AG04449 (cell line): ENCODE measurements around the gene MEGF8.

Experiments
- CTCF ChIA-PET: fragments of 350-600 bp; formaldehyde crosslinking; extraction: SDS; loops from one replicate; lab custom pipeline; 2021; ENCODE audit warnings: antibody characterized with exemption; lab: Yijun Ruan, JAX
- POLR2A ChIA-PET: fragments of 400-600, 350-600 bp; formaldehyde crosslinking; extraction: SDS; loops from one replicate; lab custom pipeline; 2020; ENCODE audit warnings: antibody characterized with exemption, inconsistent platforms; lab: Yijun Ruan, JAX
- DNase-seq: peaks from one replicate; pipeline ENCODE4 v3.0.0-alpha.2; 2010; ENCODE audit warnings: low read depth, low spot score
- H3K4me3 ChIP-seq: 2 replicates; pipeline ENCODE4 v1.5.1; 2011; ENCODE audit warnings: low read depth, mild to moderate bottlenecking, control low read depth, low read length
- CTCF ChIP-seq: IDR thresholded peaks from one replicate; pipeline ENCODE4 v1.5.1; 2011; ENCODE audit warnings: mild to moderate bottlenecking, moderate library complexity, low read length, control low read depth, inconsistent platforms; ENCODE audit not compliant: insufficient read depth; ENCODE audit errors: missing control alignments

MEGF8 gene

GRCh38 chr19:42295342-42295741 lies 30.1 kb upstream of the MEGF8 start:
- DNase-seq: no peak
- no peak overlapping the region for H3K4me3 ChIP-seq
- ChIA-PET CTCF (interaction anchor here (0.9 to 14.2 kb wide), 9 partner anchors 9 to 187 kb away, joined by 3 to 258 read pairs (median 5); partner anchors contain the start of gene GSK3A), POLR2A (interaction anchor here (1.1 kb wide), 2 partner anchors 10 to 49 kb away, joined by 4 to 5 read pairs; no protein-coding TSS in a partner anchor)
- no peak for TF ChIP-seq CTCF

GRCh38 chr19:42295831-42296525 lies 29.5 kb upstream of the MEGF8 start:
- peak; percentile 98 for TF ChIP-seq CTCF
- no peak overlapping the region for H3K4me3 ChIP-seq
- ChIA-PET CTCF (interaction anchor here (0.6 to 14.2 kb wide), 22 partner anchors 8 to 209 kb away, joined by 3 to 258 read pairs (median 4); partner anchors contain the start of genes GSK3A, POU2F2 and TMEM145), POLR2A (interaction anchor here (1.0 to 1.1 kb wide), 2 partner anchors 50 kb away, joined by 5 to 6 read pairs; no protein-coding TSS in a partner anchor)
- DNase-seq: no peak

GRCh38 chr19:42297039-42297438 lies 28.4 kb upstream of the MEGF8 start:
- DNase-seq: no peak
- H3K4me3 ChIP-seq: no peak overlapping the region
- TF ChIP-seq CTCF: no peak
- ChIA-PET POLR2A (interaction anchor here (1.0 kb wide), 1 partner anchor 51 kb away, joined by 6 read pairs; no protein-coding TSS in a partner anchor), CTCF (interaction anchor here (0.8 to 14.2 kb wide), 14 partner anchors 9 to 210 kb away, joined by 3 to 258 read pairs (median 4); partner anchors contain the start of genes GSK3A and TMEM145)

- ChIA-PET CTCF (interaction anchor here (1.0 to 1.5 kb wide), 4 partner anchors 9 to 20 kb away, joined by 3 to 4 read pairs (median 4); no protein-coding TSS in a partner anchor), POLR2A (interaction anchor here (1.0 kb wide), 1 partner anchor 56 kb away, joined by 4 read pairs; no protein-coding TSS in a partner anchor)
- no peak for DNase-seq
- TF ChIP-seq CTCF: no peak
- peak within 1 kb of the TSS; percentile 80 for H3K4me3 ChIP-seq
These were observed 23.7 kb upstream of the MEGF8 start, which contains the start of gene PRR19 for GRCh38 chr19:42301646-42302203. Gene PRR19 (plus strand): TSS chr19:42302132. CDS start chr19:42309585, 7,453 bp downstream.

- no peak for TF ChIP-seq CTCF
- CTCF ChIA-PET: interaction anchor here (1.3 kb wide), 1 partner anchor 11 kb away, joined by 3 read pairs; no protein-coding TSS in a partner anchor
- H3K4me3 ChIP-seq: peak overlapping the region; percentile 80
- POLR2A ChIA-PET: interaction anchor here (0.6 to 1.0 kb wide), 2 partner anchors 50 to 59 kb away, joined by 3 to 4 read pairs; no protein-coding TSS in a partner anchor
- no peak for DNase-seq
These were observed 22.4 kb upstream of the MEGF8 start for GRCh38 chr19:42303101-42303464.

GRCh38 chr19:42303876-42304275 lies 21.6 kb upstream of the MEGF8 start:
- no peak for DNase-seq
- ChIA-PET POLR2A (interaction anchor here (1.0 kb wide), 1 partner anchor 60 kb away, joined by 4 read pairs; no protein-coding TSS in a partner anchor), CTCF (interaction anchor here (0.6 kb wide), 1 partner anchor 9 kb away, joined by 4 read pairs; no protein-coding TSS in a partner anchor)
- TF ChIP-seq CTCF: no peak
- no peak overlapping the region for H3K4me3 ChIP-seq
